ENCODE measurements around the gene PCCA. TPM values are rescaled to one million over a fixed set of nuclear protein-coding genes. Genes with fewer than 3 reads are reported as not detected.
A peak's percentile ranks its signal among the peaks of the same experiment; 100 is the strongest.

The PCCA gene
- total RNA-seq, 1 donor from 2014 or later = 14.3 TPM

- no peak for DNase-seq (ENCODE audit: low read depth)
These were observed 307.9 kb downstream of the PCCA start for GRCh38 chr13:100396776-100397175.

GRCh38 chr13:100397627-100398026, 308.7 kb downstream of the PCCA start:
- DNase-seq (ENCODE audit: low read depth) = no peak

DNA sequence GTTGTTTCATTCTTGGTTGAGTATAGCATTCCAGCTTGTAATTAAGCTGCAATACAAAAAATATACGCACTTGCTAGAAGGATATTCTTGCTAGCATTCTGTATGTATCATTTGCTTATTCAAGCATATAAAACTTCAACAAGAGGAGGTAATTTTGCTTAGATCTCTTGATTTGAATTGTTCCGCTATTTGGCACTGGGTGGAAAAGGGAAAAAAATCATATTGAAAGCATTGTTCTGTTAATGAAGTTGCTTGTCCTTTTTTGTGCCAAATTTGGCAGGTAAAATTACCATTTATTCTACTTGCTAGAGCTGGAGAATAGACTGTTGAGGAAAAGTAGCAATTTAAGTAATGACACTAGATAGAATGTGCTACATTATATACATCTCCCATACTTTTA, 309.5 kb downstream of the PCCA start:
- DNase-seq (ENCODE audit: low read depth) = no peak

DNA sequence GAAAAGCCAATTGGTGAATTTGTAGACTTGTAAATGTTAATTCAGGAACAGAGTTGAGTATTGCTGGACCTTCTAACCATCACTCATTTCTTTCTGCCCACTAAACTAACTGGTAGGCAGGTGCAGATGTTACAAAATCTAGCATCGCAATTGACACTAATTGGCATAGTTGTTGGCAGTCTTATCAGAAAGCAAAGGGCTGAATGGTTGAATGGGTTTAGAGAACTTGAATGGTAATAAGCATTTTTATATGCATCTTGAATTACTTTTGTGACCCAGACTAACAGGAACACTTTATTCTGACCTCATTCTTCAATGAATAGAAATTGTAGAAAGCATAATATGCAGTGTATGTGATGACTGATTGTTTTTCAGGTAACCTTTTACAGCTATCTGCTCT, 310.6 kb downstream of the PCCA start:
- no peak for DNase-seq (ENCODE audit: low read depth)

DNA sequence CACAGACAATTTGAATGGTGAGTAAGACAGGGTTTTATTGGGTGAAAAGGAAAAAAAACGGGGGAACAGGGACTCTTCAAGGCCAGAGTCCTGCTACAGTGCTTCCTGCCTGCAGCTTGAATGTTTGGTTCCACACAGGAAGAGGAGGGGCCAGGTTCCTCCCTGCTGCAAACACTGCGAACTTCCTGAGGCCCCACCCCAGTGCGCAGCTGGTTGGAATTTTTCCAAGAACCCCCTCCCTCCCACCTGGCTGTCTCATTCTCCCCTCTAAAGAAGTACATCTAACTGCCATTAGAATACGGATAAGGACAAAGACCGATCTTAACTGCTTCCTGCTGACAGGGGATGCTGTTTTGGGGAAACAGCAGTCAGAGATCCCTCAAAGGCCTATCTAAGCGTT, 314.8 kb downstream of the PCCA start:
- DNase-seq (ENCODE audit: low read depth) = no peak

DNA sequence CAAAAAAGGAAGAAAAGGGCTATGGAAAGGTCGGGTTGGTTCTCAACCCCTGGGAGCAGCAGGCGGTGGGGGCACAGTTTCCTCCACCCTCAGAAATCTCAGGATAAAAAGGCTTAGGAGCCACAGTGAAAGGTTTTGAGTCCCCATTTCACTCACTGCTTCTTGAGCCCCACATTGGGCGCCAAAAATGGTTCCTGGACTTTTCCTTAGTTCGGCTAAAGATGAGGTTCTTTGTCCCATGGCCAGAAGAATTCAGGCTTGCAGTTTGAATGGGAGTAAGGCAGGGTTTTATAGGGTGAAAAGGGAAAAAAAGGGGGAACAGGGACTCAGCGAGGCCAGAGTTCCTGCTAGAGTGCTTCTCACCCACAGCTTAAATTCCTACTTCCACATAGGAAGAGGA, 320.2 kb downstream of the PCCA start:
- DNase-seq (ENCODE audit: low read depth) = peak; percentile 42

DNA sequence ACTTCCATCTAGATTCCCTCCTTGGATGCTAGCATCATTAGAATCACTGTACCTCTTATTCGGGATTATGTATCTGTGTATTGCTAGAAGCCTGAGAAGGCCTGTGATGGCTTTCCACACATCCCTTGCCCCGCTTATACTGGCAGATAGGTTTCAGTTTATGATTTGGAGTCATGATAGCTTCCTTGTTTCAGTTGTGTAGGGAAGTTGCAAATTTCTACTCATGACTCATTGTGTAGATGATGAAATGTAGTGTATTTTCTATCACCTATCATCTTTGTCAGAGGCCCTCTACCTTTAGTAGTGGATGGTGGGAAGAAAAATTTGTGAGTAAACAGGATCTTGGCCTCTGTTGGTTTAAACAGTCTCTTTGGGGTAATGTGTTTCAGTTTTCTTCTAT, 334.5 kb downstream of the PCCA start:
- DNase-seq (ENCODE audit: low read depth) = no peak

DNA sequence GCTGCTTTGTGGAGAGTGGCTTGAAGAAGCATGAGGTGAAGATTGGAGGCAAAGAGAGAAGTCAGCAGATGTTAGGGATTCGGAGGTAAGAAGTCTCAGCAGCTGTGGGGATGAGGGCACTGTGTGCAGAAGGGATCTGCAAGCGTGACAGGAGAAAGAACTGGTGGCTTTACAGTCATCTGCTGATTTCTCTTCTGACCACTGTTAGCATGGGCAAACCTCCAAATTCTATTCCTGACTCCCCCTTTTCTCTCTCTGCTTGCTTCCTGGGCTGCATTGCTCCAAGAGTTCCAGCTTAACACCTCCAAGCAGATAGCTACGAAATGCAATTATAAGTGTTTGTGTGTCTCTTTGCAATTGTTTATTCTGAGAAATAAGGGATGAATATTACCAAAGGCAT, 340.1 kb downstream of the PCCA start:
- DNase-seq (ENCODE audit: low read depth) = peak; percentile 83

DNA sequence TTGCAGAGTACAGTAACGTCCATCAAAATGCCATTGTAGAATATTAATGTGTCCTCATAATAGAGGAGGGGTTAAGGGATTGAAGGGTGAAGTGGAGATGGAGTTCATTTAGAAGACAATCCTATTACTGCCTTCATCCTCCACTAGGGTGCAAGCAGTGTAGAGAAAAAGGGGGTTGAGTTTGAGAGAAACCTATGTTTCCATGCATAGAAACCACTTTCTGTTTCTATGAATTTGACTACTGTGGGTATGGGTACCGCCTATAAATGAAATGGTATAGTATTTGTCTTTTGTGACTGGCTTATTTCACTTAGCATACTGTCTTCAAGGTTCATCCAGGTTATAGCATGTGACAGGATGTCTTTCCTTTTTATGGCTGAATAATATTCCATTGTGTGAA, 343.7 kb downstream of the PCCA start:
- no peak for DNase-seq (ENCODE audit: low read depth)

GRCh38 chr13:100433475-100433874, 344.6 kb downstream of the PCCA start:
- no peak for DNase-seq (ENCODE audit: low read depth)

GRCh38 chr13:100434010-100434763, 345.3 kb downstream of the PCCA start:
- peak; percentile 74 for DNase-seq (ENCODE audit: low read depth)

- DNase-seq (ENCODE audit: low read depth) = no peak
These were observed 347.2 kb downstream of the PCCA start for GRCh38 chr13:100436099-100436498.

GRCh38 chr13:100438059-100438788, 349.3 kb downstream of the PCCA start:
- DNase-seq (ENCODE audit: low read depth) = no peak

DNA sequence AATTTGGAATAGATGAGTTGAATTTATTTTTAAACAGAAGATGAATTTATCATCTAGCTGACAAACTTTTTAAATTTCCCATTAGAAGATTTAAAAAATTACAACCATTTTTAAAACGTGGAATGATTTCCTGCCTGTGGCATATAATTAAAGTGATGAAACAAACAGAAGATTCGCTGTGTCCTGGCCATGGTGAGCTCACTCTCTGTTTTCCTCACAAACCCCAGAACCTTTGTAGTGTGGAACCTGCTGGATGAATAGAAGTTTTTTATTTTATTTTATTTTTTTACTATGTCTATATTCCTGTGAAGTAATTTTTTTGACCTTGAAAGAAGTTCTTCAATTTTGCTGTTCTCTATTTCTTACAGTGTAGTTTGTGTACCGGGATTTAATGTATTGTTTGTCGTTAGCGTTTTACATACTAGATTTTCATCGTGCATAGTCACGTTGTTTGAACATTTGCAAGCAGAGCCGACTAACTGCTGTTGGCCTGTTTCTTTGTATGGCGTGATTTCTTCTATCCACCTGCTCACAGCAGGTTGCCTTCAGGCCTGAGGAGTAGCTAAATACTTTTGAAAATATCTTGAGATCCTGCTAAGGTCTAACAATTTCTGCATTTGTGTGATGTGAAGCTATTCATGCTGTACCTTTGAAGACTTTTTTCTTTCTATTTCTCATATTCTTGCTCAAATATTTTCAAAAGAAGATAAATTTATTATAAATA, 350.5 kb downstream of the PCCA start:
- no peak for DNase-seq (ENCODE audit: low read depth)

DNA sequence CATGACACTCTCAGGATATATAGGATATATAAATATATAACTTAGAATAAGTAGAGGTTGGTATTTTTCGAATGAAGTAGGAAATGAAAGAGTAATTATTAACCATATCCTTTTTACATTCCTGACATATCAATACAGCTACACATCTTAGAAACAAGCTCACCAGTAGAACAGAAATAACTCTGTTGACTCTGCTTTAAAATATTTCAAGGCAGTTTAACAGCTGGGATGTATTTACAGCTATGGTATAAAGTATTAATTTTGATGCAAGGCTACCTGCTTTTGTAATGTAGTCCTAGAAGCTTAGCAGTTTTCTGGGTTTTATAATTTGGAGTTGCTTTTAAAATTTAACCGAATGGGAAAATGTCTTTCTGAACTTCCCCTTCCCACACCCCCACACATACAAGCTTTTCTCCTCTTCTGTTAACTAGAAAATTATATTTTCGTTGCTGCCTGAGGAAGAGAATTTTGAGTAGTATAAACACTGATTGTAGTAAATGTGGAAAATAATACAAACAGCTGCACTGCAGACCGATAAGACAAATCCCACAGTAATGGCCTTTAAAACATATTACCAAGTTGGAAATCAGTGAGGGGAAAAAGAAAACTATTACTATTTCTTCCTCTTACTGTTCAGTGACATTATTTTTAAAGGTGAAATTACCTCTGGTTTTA, 352.0 kb downstream of the PCCA start:
- peak; percentile 58 for DNase-seq (ENCODE audit: low read depth)

- DNase-seq (ENCODE audit: low read depth) = no peak
These were observed 353.4 kb downstream of the PCCA start for GRCh38 chr13:100442095-100442832.

DNA sequence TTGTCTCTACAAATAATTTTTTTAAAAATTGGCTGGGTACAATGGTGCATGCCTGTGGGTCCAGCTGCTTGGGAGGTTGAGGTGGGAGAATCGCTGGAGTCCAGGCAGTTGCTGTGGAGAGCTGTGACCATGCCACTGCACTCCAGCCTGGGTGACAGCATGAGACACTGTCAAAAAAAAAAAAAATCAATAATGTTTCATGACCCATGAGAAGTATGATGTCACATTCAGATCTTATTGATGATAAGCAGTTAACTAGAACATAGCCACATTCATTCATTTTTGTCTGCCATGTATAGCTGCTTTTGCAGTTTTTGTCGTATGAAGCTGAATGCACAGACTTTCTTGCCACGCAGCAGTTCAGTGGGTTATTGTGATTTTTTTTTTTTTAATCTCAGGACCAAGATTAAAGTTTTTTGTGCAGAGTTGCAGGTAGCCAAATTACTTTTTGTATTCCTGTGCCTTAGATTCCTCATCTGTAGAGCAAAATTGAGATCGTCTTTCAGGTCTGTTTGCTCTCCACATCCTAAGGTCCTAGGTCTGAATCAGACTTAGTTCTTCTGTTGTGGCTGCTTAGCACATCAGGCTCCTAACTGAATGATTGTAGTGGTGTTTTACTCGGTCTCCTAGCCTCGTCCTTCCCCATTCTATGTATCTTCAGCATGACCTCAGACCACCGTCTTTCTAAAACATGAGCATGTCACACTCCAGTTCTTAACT, 354.5 kb downstream of the PCCA start:
- peak; percentile 18 for DNase-seq (ENCODE audit: low read depth)

GRCh38 chr13:100443998-100444328, 355.1 kb downstream of the PCCA start:
- no peak for DNase-seq (ENCODE audit: low read depth)

DNA sequence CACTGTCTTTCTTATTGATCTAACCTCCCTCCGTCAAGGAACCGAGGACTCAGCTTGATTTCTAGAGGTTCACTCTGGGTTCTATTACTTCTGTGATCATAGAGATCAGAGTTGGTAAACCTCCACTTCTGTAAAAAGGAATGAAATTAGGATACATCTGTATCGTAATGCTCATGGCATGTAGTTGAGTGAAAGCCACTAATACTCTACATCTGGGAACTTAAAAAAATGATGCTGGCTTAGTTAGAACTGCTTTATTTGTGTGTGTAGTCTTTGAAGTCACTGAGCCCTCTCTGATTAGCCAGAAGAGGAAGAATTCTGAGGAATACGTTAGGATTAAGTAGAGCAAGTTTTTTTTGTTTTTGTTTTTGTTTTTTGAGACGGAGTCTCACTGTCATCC, 358.9 kb downstream of the PCCA start:
- no peak for DNase-seq (ENCODE audit: low read depth)

GRCh38 chr13:100451923-100452322, 363.0 kb downstream of the PCCA start:
- DNase-seq (ENCODE audit: low read depth) = no peak

Measured in myocyte (in vitro differentiated cells).